NB4 (cell line): ENCODE measurements around the gene CLSTN2.

ENCODE experiments used
- CTCF ChIP-seq: IDR thresholded peaks from one replicate; pipeline ENCODE4 v1.5.1; 2012; ENCODE audit warnings: low read depth, low read length
- MAX ChIP-seq: IDR thresholded peaks from 2 replicates; pipeline ENCODE4 v1.6.1; 2011; ENCODE audit warnings: low read depth, low read length
- MYC ChIP-seq: IDR thresholded peaks from 2 replicates; pipeline ENCODE4 v1.6.1; 2011; ENCODE audit warnings: low read depth, low read length
- POLR2A ChIP-seq: IDR thresholded peaks from 2 replicates; pipeline ENCODE4 v1.6.1; 2011; ENCODE audit warnings: mild to moderate bottlenecking; ENCODE audit not compliant: insufficient read length; ENCODE audit errors: extremely low read depth

- no peak for TF ChIP-seq POLR2A
- no peak for TF ChIP-seq CTCF
- TF ChIP-seq MAX = no peak
- no peak for TF ChIP-seq MYC
These were observed 37.2 kb upstream of the CLSTN2 start for GRCh38 chr3:139897759-139898158.
